Measurements from ENCODE around the gene DLK1. TPM values are rescaled to one million over a fixed set of nuclear protein-coding genes. Genes with fewer than 3 reads are reported as not detected.

The DLK1 gene
- total and polyA plus RNA-seq, 2 of the 13 experiments (the other 11 are each of a cell fraction or from before 2014, with no cell fraction given), result 95.5 to 312 TPM

DNA sequence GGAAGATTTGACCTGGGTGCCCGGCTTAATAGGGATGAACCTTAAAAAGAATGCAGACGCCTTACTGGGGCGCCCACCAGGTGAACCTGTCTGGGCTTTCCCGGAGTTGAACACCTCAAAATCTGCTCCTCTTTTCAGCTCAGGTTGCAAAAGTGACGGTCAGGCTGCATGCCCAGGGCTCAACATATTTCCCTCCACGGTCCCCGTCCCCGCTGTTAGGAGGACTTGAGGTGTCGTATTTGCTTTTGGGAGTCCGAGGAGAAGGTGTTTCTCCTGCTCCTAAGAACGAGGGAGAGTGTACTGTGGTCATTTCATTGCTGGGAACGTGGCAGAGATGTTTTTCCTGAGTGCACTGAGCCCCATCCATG is 1.2 kb downstream of the DLK1 start:
- FAIRE-seq (no peak), ATAC-seq (no peak), DNase-seq (ENCODE audit: low spot score) (no peak)
- TF ChIP-seq, protein P1, sequence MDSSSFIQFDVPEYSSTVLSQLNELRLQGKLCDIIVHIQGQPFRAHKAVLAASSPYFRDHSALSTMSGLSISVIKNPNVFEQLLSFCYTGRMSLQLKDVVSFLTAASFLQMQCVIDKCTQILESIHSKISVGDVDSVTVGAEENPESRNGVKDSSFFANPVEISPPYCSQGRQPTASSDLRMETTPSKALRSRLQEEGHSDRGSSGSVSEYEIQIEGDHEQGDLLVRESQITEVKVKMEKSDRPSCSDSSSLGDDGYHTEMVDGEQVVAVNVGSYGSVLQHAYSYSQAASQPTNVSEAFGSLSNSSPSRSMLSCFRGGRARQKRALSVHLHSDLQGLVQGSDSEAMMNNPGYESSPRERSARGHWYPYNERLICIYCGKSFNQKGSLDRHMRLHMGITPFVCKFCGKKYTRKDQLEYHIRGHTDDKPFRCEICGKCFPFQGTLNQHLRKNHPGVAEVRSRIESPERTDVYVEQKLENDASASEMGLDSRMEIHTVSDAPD (CRISPR knock-in tag; IDR thresholded peaks at IDR 0.05), result no peak
- TF ChIP-seq ZNF788 (CRISPR knock-in tag; IDR thresholded peaks at IDR 0.05; ENCODE audit: borderline replicate concordance) (peak; percentile 48; the same call in 1 of the 2 replicates), KDM5B (CRISPR knock-in tag; IDR thresholded peaks at IDR 0.05; ENCODE audit: borderline replicate concordance) (0 out of 2 replicates have a peak, but pooled peaks have one; percentile 1)
- Histone ChIP-seq H3K9me3 (ENCODE audit: low read length) (no peaks in the 10 kb centered on the region), H3K9ac (ENCODE audit: insufficient read depth, low read depth, low read length) (peak overlapping the region; percentile 74), H3K4me1 (ENCODE audit: insufficient read depth, low read length) (peaks cover 52% of the 10 kb centered on the region), H3K36me3 (replicated peaks in 1 of 2; ENCODE audit: control insufficient read depth in 1 of 2, insufficient read depth in 2 of 2, low read length in 2 of 2) (peaks cover 3 to 19% of the 10 kb centered on the region in 2 experiments), H3K79me2 (ENCODE audit: insufficient read depth, low read length) (peaks cover 22% of the 10 kb centered on the region), H3K4me2 (ENCODE audit: low read depth, low read length) (peak overlapping the region; percentile 76), H4K20me1 (ENCODE audit: insufficient read depth, low read length) (no peaks in the 10 kb centered on the region), H2AFZ (ENCODE audit: low read length) (no peak overlapping the region), H3K27me3 (ENCODE audit: control insufficient read depth in 1 of 2, insufficient read depth in 2 of 2, low read length in 2 of 2) (peaks cover under 1 to 2% of the 10 kb centered on the region in 2 experiments; a peak in 2 of 5 replicates), H3K4me3 (replicated peaks in 1 of 3; ENCODE audit: insufficient read depth in 1 of 3, low read depth in 2 of 3, low read length in 3 of 3) (peak overlapping the region; percentile 47 to 77 (median 63); a peak in 5 of 6 replicates), H3K27ac (ENCODE audit: extremely low read length, insufficient read depth, low read length) (peak overlapping the region; percentile 59)
- ChIA-PET POLR2A (no interaction called here), CTCF (ENCODE audit: low intra/inter-chr PET ratio, low total read pairs) (no interaction called here)
- intact Hi-C loops (cut with micrococcal nuclease; ENCODE audit: unreplicated experiment), result no loop called here
- in situ Hi-C loops (cut with HindIII; ENCODE audit: extremely low pct_ligation_motif_present, low pct_unique_long_range_greater_than_20kb), result no loop called here
- 64% methylated on average over 11 of the region's 12 CpGs for WGBS (ENCODE audit: low lambda C conversion rate)
- TSS peak; percentile 42 for BruUV-seq (replicated peaks)

DNA sequence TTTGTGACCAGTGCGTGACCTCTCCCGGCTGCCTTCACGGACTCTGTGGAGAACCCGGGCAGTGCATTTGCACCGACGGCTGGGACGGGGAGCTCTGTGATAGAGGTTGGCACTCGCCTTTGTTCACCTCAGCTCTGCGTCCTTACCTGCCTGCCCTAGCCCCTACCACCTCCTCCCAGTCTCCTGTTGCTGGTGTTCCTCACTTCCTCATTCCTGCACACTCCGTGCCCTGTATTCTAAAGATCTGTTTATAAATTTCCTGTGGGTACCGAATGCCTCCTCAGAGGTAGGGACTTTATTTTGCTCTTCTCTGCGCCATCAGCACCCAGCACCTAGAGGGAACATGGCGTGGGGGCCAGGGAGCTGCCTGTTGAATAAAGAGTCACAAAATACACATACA is 2.3 kb downstream of the DLK1 start:
- TF ChIP-seq HNRNPL (IDR thresholded peaks at IDR 0.05; ENCODE audit: low read depth, low read length), result 0 out of 2 replicates have a peak, but pooled peaks have one; percentile 27
- TF ChIP-seq, protein P2, sequence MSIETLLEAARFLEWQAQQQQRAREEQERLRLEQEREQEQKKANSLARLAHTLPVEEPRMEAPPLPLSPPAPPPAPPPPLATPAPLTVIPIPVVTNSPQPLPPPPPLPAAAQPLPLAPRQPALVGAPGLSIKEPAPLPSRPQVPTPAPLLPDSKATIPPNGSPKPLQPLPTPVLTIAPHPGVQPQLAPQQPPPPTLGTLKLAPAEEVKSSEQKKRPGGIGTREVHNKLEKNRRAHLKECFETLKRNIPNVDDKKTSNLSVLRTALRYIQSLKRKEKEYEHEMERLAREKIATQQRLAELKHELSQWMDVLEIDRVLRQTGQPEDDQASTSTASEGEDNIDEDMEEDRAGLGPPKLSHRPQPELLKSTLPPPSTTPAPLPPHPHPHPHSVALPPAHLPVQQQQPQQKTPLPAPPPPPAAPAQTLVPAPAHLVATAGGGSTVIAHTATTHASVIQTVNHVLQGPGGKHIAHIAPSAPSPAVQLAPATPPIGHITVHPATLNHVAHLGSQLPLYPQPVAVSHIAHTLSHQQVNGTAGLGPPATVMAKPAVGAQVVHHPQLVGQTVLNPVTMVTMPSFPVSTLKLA (IDR thresholded peaks at IDR 0.05), result no peak
- TF ChIP-seq, protein P3, sequence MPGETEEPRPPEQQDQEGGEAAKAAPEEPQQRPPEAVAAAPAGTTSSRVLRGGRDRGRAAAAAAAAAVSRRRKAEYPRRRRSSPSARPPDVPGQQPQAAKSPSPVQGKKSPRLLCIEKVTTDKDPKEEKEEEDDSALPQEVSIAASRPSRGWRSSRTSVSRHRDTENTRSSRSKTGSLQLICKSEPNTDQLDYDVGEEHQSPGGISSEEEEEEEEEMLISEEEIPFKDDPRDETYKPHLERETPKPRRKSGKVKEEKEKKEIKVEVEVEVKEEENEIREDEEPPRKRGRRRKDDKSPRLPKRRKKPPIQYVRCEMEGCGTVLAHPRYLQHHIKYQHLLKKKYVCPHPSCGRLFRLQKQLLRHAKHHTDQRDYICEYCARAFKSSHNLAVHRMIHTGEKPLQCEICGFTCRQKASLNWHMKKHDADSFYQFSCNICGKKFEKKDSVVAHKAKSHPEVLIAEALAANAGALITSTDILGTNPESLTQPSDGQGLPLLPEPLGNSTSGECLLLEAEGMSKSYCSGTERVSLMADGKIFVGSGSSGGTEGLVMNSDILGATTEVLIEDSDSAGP (CRISPR knock-in tag; IDR thresholded peaks at IDR 0.05; ENCODE audit: borderline replicate concordance), result no peak
- H3K79me2 ChIP-seq (ENCODE audit: insufficient read depth, low read length), result peaks cover 22% of the 10 kb centered on the region
- in situ Hi-C loops (cut with HindIII; ENCODE audit: extremely low pct_ligation_motif_present, low pct_unique_long_range_greater_than_20kb) (no loop called here), intact Hi-C loops (cut with micrococcal nuclease; ENCODE audit: unreplicated experiment) (no loop called here)
- H3K4me3 ChIP-seq (replicated peaks in 1 of 3; ENCODE audit: insufficient read depth in 1 of 3, low read depth in 2 of 3, low read length in 3 of 3), result peak overlapping the region in 1 of 3 experiments; percentile 37; a peak in 1 of 6 replicates
- peaks cover 44% of the 10 kb centered on the region for H3K4me1 ChIP-seq (ENCODE audit: insufficient read depth, low read length)
- no peak overlapping the region for H3K27ac ChIP-seq (ENCODE audit: extremely low read length, insufficient read depth, low read length)
- no peak for DNase-seq (ENCODE audit: low spot score)
- FAIRE-seq, result no peak
- H3K27me3 ChIP-seq (ENCODE audit: control insufficient read depth in 1 of 2, insufficient read depth in 2 of 2, low read length in 2 of 2), result peaks cover 0 to 2% of the 10 kb centered on the region in 2 experiments; a peak in 2 of 5 replicates
- ATAC-seq, result no peak
- H3K9ac ChIP-seq (ENCODE audit: insufficient read depth, low read depth, low read length), result no peak overlapping the region
- H4K20me1 ChIP-seq (ENCODE audit: insufficient read depth, low read length), result no peaks in the 10 kb centered on the region
- CTCF ChIA-PET (ENCODE audit: low intra/inter-chr PET ratio, low total read pairs), result no interaction called here
- H2AFZ ChIP-seq (ENCODE audit: low read length), result no peak overlapping the region
- 95% methylated on average over 13 of the region's 13 CpGs for WGBS (ENCODE audit: low lambda C conversion rate)
- no peaks in the 10 kb centered on the region for H3K9me3 ChIP-seq (ENCODE audit: low read length)
- no TSS peak for BruUV-seq (replicated peaks)
- peaks cover 3 to 23% of the 10 kb centered on the region in 2 experiments for H3K36me3 ChIP-seq (replicated peaks in 1 of 2; ENCODE audit: control insufficient read depth in 1 of 2, insufficient read depth in 2 of 2, low read length in 2 of 2)
- H3K4me2 ChIP-seq (ENCODE audit: low read depth, low read length), result peak overlapping the region; percentile 25
- POLR2A ChIA-PET, result interaction anchor here (0.7 kb wide), 1 partner anchor 93 kb away, joined by 3 read pairs; no protein-coding TSS in a partner anchor
